Breast epithelium (tissue), 3 donors: Measurements from ENCODE around the gene PHKB.

Experiments
- CTCF ChIP-seq, 3 donors: fragments of 450-650 bp; IDR thresholded peaks; one replicate each; pipeline ENCODE4 v1.5.1; 2016 to 2017; ENCODE audit warnings: antibody characterized with exemption in 3 of 3, mild to moderate bottlenecking in 3 of 3, moderate library complexity in 3 of 3
- POLR2A ChIP-seq: fragments of 450-650 bp; IDR thresholded peaks from one replicate; pipeline ENCODE4 v1.6.1; 2016; ENCODE audit warnings: antibody characterized with exemption, mild to moderate bottlenecking, moderate library complexity
- POLR2AphosphoS5 ChIP-seq, 3 donors: sonication (generic); formaldehyde crosslinking; IDR thresholded peaks; one replicate each; pipeline ENCODE4 v1.6.1; 2017; ENCODE audit warnings: antibody characterized with exemption in 3 of 3

GRCh38 chr16:47449788-47450187 is 11.3 kb upstream of the PHKB start:
- no peak for TF ChIP-seq CTCF (IDR thresholded peaks at IDR 0.05)
- TF ChIP-seq POLR2A: no peak
- TF ChIP-seq POLR2AphosphoS5 (IDR thresholded peaks at IDR 0.05): no peak
